ENCODE data around the gene NR2F2.

GRCh38 chr15:96303503-96304056 lies 26.9 kb upstream of the NR2F2 start:
- TF ChIP-seq CTCF (IDR thresholded peaks at IDR 0.05 in 4 of 5, conservative IDR thresholded peaks at IDR 0.05 in 1 of 5) (no peak), POLR2A (IDR thresholded peaks at IDR 0.05) (no peak)
